B cell (primary cell): ENCODE results near the gene MMP15. TPM values are rescaled to one million over a fixed set of nuclear protein-coding genes. Genes with fewer than 3 reads are reported as not detected.
A peak's percentile ranks its signal among the peaks of the same experiment; 100 is the strongest.

Experiments
- ATAC-seq: fragments of 200-7000 bp; cut with Tn5 transposase; one replicate; pipeline ENCODE4 v1.10.0; 2021; ENCODE audit warnings: low read depth, mild to moderate bottlenecking, moderate number of reproducible peaks, moderate library complexity
- CTCF ChIA-PET: fragments of 350-600 bp; sonication (Branson Sonifier 250); formaldehyde crosslinking; loops from one replicate; lab custom pipeline; 2021; ENCODE audit warnings: antibody characterized with exemption, inconsistent platforms; lab: Charles Lee
- POLR2A ChIA-PET: fragments of 350-600 bp; sonication (Branson Sonifier 250); formaldehyde crosslinking; loops from one replicate; lab custom pipeline; 2021; ENCODE audit warnings: antibody characterized with exemption; lab: Charles Lee
- DNase-seq: peaks from one replicate; pipeline ENCODE4 v3.0.0; 2013
- H2AFZ ChIP-seq: 2 replicates; pipeline ENCODE4 v1.6.1; 2012; ENCODE audit warnings: mild to moderate bottlenecking, low read depth, low read length; ENCODE audit not compliant: insufficient read depth, poor library complexity, severe bottlenecking
- H3K27ac ChIP-seq, 2 donors: 1 replicate in 1 of 2; 2 replicates in 1 of 2; pipeline ENCODE4 v1.5.1; 2012 to 2013; ENCODE audit warnings: low read length in 2 of 2, mild to moderate bottlenecking in 2 of 2, moderate library complexity in 1 of 2
- H3K27me3 ChIP-seq, 4 experiments: fragments of 200-600 bp in 1 of 4; sonication (generic) in 1 of 4; replicated peaks in 1 of 4; 1 replicate in 2 of 4; 2 replicates in 2 of 4; pipeline versions ENCODE4 v1.6.1 to v1.7.0; 2013 to 2016; ENCODE audit warnings: low read length in 3 of 4, mild to moderate bottlenecking in 2 of 4, mixed read lengths in 1 of 4, moderate library complexity in 1 of 4; ENCODE audit not compliant: insufficient read depth in 4 of 4, control insufficient read depth in 3 of 4; ENCODE audit errors: control extremely low read depth in 1 of 4
- H3K36me3 ChIP-seq, 2 experiments: replicated peaks in 1 of 2; 1 replicate in 1 of 2; 2 replicates in 1 of 2; pipeline versions ENCODE4 v1.6.1 to v1.7.1; 2013; ENCODE audit warnings: low read length in 1 of 2; ENCODE audit not compliant: insufficient read depth in 2 of 2, control insufficient read depth in 1 of 2; ENCODE audit errors: control extremely low read depth in 1 of 2, extremely low read depth in 1 of 2
- H3K4me1 ChIP-seq, 2 donors: fragments of 200-600 bp in 1 of 2; sonication (generic) in 1 of 2; 1 replicate in 1 of 2; 2 replicates in 1 of 2; pipeline versions ENCODE4 v1.5.1 to v1.6.1; 2013 to 2017; ENCODE audit warnings: low read length in 2 of 2; ENCODE audit not compliant: control insufficient read depth in 2 of 2, insufficient read depth in 2 of 2
- H3K4me2 ChIP-seq: replicated peaks from 2 replicates; pipeline ENCODE3; 2012; ENCODE audit warnings: mild to moderate bottlenecking, low read depth, low read length; ENCODE audit not compliant: poor library complexity, severe bottlenecking
- H3K4me3 ChIP-seq, 5 experiments: fragments of 200-600 bp in 1 of 5; sonication (generic) in 1 of 5; 1 replicate in 3 of 5; 2 replicates in 2 of 5; pipeline versions ENCODE4 v1.5.1 to v1.7.0; 2011 to 2016; ENCODE audit warnings: low read length in 4 of 5, mild to moderate bottlenecking in 4 of 5, low read depth in 2 of 5, control low read depth in 1 of 5, moderate library complexity in 1 of 5; ENCODE audit not compliant: insufficient read depth in 1 of 5; ENCODE audit errors: control extremely low read depth in 1 of 5, extremely low read depth in 1 of 5
- H3K79me2 ChIP-seq: fragments of 200-600 bp; sonication (generic); one replicate; pipeline ENCODE4 v1.6.0; 2016; ENCODE audit warnings: low read length; ENCODE audit not compliant: control insufficient read depth, insufficient read depth
- H3K9ac ChIP-seq: fragments of 200-600 bp; sonication (generic); 2 replicates; pipeline ENCODE4 v1.6.1; 2017; ENCODE audit warnings: mild to moderate bottlenecking, low read length, moderate library complexity
- H3K9me3 ChIP-seq, 3 donors: one replicate each; pipeline versions ENCODE4 v1.6.1 to v1.7.1; 2013; ENCODE audit warnings: low read length in 2 of 3; ENCODE audit not compliant: control insufficient read depth in 2 of 3, insufficient read depth in 1 of 3; ENCODE audit errors: control extremely low read depth in 1 of 3
- H4K20me1 ChIP-seq: 2 replicates; pipeline ENCODE4 v1.6.0; 2012; ENCODE audit warnings: mild to moderate bottlenecking, low read length; ENCODE audit not compliant: insufficient read depth, control insufficient read depth, poor library complexity, severe bottlenecking
- H3K27ac Mint-ChIP-seq: one replicate; pipeline ENCODE4 v1.8.0; 2021; ENCODE audit warnings: mixed read lengths
- H3K27me3 Mint-ChIP-seq: one replicate; pipeline ENCODE4 v1.8.0; 2021; ENCODE audit warnings: mixed read lengths
- H3K4me1 Mint-ChIP-seq: one replicate; pipeline ENCODE4 v1.8.0; 2021; ENCODE audit warnings: mixed read lengths
- H3K4me3 Mint-ChIP-seq: one replicate; pipeline ENCODE4 v1.8.0; 2021; ENCODE audit warnings: mixed read lengths
- H3K9me3 Mint-ChIP-seq: one replicate; pipeline ENCODE4 v1.8.0; 2022; ENCODE audit warnings: mixed read lengths; ENCODE audit not compliant: insufficient read depth
- EZH2 ChIP-seq: IDR thresholded peaks from 2 replicates; pipeline ENCODE4 v1.6.1; 2012; ENCODE audit warnings: borderline replicate concordance, low read depth, mild to moderate bottlenecking, moderate library complexity, low read length; ENCODE audit not compliant: insufficient read depth, poor library complexity, severe bottlenecking
- WGBS: methylation state at CpG from one replicate; pipeline ENCODE4 v1.1.5; 2013; ENCODE audit warnings: missing lambda C conversion rate; ENCODE audit not compliant: insufficient coverage; 5-methylcytosine and 5-hydroxymethylcytosine counted together
- intact Hi-C: fragments of 100-400 bp; cut with micrococcal nuclease; formaldehyde crosslinking; loops from one replicate; pipeline ENCODE4 v1.10.0; 2022
- polyA plus RNA-seq: library from polyadenylated mRNA; depleted of rRNA; stranded (reverse); fragments of >200 nt; gene quantifications from 2 replicates; pipeline ENCODE4 v1.2.3, GENCODE V29; 2012
- total RNA-seq, 2 donors: library from RNA; stranded (reverse); fragments of 120-200 nt in 1 of 2; gene quantifications; 1 replicate in 1 of 2; 2 replicates in 1 of 2; pipeline versions ENCODE4 v1.2.3 to v1.2.4, GENCODE V29; 2013 to 2022
- TF ChIP-seq, protein P1 (sequence below): fragments of 200-600 bp; IDR thresholded peaks from one replicate; pipeline ENCODE4 v1.8.0; 2022; ENCODE audit warnings: antibody characterized with exemption, mild to moderate bottlenecking

MMP15 gene
- total and polyA plus RNA-seq, 2 donors (not counting 1 experiment from before 2014, with no cell fraction given): not detected

DNA sequence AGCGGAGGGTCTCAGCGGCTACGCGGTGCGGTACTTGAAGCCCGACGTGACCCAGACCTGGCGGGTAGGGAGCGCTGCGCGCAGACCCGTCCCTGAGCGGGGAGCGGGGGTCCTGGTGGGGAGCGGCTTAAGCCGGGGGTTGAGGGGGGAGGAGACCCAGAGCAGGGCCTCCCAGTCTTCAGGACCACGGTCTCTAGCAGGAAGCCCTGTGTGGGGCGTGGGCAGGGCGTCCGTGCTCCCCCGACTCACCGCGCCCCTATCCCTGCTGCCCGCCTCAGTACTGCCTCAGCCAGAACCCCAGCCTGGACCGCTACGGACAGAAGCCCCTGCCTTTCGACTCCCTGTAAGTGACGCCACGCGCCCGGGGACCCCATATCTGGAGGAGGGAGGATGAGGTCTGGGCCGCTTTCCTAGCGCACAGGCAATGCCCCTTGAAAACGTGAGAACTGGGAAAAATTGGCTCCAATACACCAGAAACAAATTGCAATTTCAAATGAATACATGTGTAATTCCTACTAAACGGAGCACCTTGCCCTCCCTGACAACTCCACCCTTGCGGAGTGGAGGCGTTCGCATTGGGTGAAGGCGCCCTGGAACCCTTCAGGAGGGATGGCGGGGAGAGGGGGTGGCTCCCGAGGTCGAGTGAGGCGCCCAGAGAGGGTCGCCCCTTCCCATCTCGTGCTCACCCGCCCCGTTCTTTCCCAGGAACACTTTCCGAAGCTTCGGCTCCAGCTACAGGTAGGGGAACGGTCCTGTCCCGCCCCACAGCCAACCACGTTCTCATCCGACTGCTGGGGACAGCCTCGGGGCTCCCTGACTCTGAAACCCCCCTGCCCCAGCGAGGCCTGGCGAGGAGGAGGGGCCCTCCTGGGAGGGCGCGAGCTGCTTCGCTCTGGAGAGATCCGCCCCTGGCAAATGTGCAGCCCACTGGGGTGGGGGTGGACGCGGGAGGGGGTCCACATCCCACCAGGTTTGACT lies 40.1 kb upstream of the MMP15 start:
- Histone ChIP-seq H3K27ac (no peak overlapping the region), H3K4me3 (peak overlapping the region in 4 of 5 experiments; percentile 57 to 69 (median 64)), H4K20me1 (no peaks in the 10 kb centered on the region), H3K4me2 (peak overlapping the region; percentile 95), H3K4me1 (peaks cover 7 to 16% of the 10 kb centered on the region in 2 donors), H3K9me3 (peaks cover 0 to 10% (median 0%) of the 10 kb centered on the region in 3 donors), H3K9ac (peak overlapping the region; percentile 76), H2AFZ (peak overlapping the region; percentile 86), H3K79me2 (no peaks in the 10 kb centered on the region), H3K36me3 (no peaks in the 10 kb centered on the region), H3K27me3 (peaks cover 0 to 14% (median 6%) of the 10 kb centered on the region in 4 experiments)
- TF ChIP-seq, protein P1, sequence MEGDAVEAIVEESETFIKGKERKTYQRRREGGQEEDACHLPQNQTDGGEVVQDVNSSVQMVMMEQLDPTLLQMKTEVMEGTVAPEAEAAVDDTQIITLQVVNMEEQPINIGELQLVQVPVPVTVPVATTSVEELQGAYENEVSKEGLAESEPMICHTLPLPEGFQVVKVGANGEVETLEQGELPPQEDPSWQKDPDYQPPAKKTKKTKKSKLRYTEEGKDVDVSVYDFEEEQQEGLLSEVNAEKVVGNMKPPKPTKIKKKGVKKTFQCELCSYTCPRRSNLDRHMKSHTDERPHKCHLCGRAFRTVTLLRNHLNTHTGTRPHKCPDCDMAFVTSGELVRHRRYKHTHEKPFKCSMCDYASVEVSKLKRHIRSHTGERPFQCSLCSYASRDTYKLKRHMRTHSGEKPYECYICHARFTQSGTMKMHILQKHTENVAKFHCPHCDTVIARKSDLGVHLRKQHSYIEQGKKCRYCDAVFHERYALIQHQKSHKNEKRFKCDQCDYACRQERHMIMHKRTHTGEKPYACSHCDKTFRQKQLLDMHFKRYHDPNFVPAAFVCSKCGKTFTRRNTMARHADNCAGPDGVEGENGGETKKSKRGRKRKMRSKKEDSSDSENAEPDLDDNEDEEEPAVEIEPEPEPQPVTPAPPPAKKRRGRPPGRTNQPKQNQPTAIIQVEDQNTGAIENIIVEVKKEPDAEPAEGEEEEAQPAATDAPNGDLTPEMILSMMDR: no peak
- TF ChIP-seq EZH2: no peak
- DNase-seq (no peak), ATAC-seq (peak; percentile 44)
- Mint-ChIP-seq H3K4me3 (peak overlapping the region; percentile 93), H3K9me3 (no peaks in the 10 kb centered on the region), H3K4me1 (peaks cover 18% of the 10 kb centered on the region), H3K27me3 (peaks cover 5% of the 10 kb centered on the region), H3K27ac (peak overlapping the region; percentile 78)
- intact Hi-C loops: loop anchor here (1.0 kb wide), 2 partner anchors 16 to 144 kb away; partner anchors contain the start of genes CFAP20 and USB1
- POLR2A ChIA-PET: interaction anchor here (0.7 kb wide), 1 partner anchor 183 kb away, joined by 14 read pairs; no protein-coding TSS in a partner anchor
- 38% methylated on average over 48 of the region's 62 CpGs for WGBS
- CTCF ChIA-PET: interaction anchor here (1.3 kb wide), 1 partner anchor 14 kb away, joined by 4 read pairs; the partner anchor contains the start of gene ZNF319
